ENCODE results near the gene SEPTIN8. TPM values are rescaled to one million over a fixed set of nuclear protein-coding genes. Genes with fewer than 3 reads are reported as not detected.

The SEPTIN8 gene
- total and polyA plus RNA-seq, 2 donors (not counting 3 experiments of a cell fraction or from before 2014, with no cell fraction given) = 56.6 to 82.1 TPM

DNA sequence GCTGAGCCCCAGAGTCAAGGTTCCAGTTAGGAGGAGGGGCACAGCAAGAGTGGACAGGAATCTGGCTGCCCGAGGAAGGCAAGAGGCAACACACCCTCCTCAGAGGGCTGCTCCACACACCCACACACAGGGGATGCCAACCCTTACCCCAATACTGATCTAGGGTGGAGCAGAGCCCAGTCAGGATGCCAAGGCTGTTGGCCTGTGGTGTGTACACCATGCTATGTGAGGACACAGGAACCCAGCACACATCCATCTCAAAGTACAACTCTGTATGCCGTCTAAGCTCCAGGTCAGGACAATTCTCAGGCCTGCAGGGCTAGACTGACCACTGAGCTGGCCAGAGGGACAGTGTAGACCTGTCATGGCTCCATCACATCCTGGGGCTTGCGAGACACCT is 2.6 kb downstream of the SEPTIN8 start:
- H2AFZ ChIP-seq (ENCODE audit: low read depth, low read length) = no peak overlapping the region
- peaks cover 52% of the 10 kb centered on the region for H3K79me2 ChIP-seq (ENCODE audit: control insufficient read depth, insufficient read depth, low read length)
- H3K4me3 ChIP-seq (replicated peaks in 1 of 3; ENCODE audit: insufficient read depth in 1 of 3, low read depth in 1 of 3, low read length in 3 of 3) = no peak overlapping the region
- no peak overlapping the region for H3K27ac ChIP-seq (ENCODE audit: insufficient read depth, low read depth, low read length)
- peaks cover 30% of the 10 kb centered on the region for H3K4me1 ChIP-seq (ENCODE audit: control insufficient read depth, extremely low read depth, insufficient read depth, low read length)
- DNase-seq (ENCODE audit: low read depth, low spot score) (no peak), FAIRE-seq (no peak)
- dilution Hi-C loops (cut with MboI; ENCODE audit: extremely low pct_ligation_motif_present, low sequenced_read_pairs) (no loop called here), intact Hi-C loops (cut with micrococcal nuclease) (no loop called here)
- POLR2A ChIA-PET = no interaction called here
- H3K4me2 ChIP-seq (ENCODE audit: insufficient read depth, low read length) = no peak overlapping the region
- H3K9me1 ChIP-seq (replicated peaks; ENCODE audit: control insufficient read depth, extremely low read depth, insufficient read depth, low read length) = no peaks in the 10 kb centered on the region
- no peaks in the 10 kb centered on the region for H3K9me3 ChIP-seq (replicated peaks; ENCODE audit: control insufficient read depth, insufficient read depth, low read length)
- CTCF ChIA-PET = interaction anchor here (1.3 to 4.1 kb wide), 4 partner anchors 13 to 46 kb away, joined by 4 to 19 read pairs (median 12); no protein-coding TSS in a partner anchor
- H4K20me1 ChIP-seq (replicated peaks; ENCODE audit: control insufficient read depth, extremely low read depth, insufficient read depth, low read length) = no peaks in the 10 kb centered on the region
- H3K9ac ChIP-seq (replicated peaks; ENCODE audit: extremely low read depth, insufficient read depth, low read length) = no peak overlapping the region
- H3K36me3 ChIP-seq (ENCODE audit: control insufficient read depth in 2 of 2, extremely low read depth in 1 of 2, insufficient read depth in 2 of 2, low read length in 2 of 2) = no peaks in the 10 kb centered on the region
- no peaks in the 10 kb centered on the region for H3K27me3 ChIP-seq (ENCODE audit: control insufficient read depth in 2 of 2, insufficient read depth in 2 of 2, low read length in 2 of 2)
- BruUV-seq (replicated peaks) = no TSS peak
- no peak for TF ChIP-seq JUN (IDR thresholded peaks at IDR 0.05; ENCODE audit: borderline replicate concordance, insufficient read depth, insufficient read length, low read depth)
- TF ChIP-seq, protein P1, sequence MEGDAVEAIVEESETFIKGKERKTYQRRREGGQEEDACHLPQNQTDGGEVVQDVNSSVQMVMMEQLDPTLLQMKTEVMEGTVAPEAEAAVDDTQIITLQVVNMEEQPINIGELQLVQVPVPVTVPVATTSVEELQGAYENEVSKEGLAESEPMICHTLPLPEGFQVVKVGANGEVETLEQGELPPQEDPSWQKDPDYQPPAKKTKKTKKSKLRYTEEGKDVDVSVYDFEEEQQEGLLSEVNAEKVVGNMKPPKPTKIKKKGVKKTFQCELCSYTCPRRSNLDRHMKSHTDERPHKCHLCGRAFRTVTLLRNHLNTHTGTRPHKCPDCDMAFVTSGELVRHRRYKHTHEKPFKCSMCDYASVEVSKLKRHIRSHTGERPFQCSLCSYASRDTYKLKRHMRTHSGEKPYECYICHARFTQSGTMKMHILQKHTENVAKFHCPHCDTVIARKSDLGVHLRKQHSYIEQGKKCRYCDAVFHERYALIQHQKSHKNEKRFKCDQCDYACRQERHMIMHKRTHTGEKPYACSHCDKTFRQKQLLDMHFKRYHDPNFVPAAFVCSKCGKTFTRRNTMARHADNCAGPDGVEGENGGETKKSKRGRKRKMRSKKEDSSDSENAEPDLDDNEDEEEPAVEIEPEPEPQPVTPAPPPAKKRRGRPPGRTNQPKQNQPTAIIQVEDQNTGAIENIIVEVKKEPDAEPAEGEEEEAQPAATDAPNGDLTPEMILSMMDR (IDR thresholded peaks at IDR 0.05; ENCODE audit: extremely low read depth in 1 of 2, insufficient read depth in 1 of 2, low read depth in 1 of 2, low read length in 2 of 2) = no peak
- TF ChIP-seq POLR2AphosphoS5 (IDR thresholded peaks at IDR 0.05; ENCODE audit: insufficient read depth, low read depth, low read length) = no peak
- TF ChIP-seq MYC (IDR thresholded peaks at IDR 0.05; ENCODE audit: low read depth, low read length) = no peak

All from endothelial cell of umbilical vein (primary cell).